Fibroblast of the aortic adventitia (primary cell): Measurements from ENCODE around the gene EXT2. TPM values are rescaled to one million over a fixed set of nuclear protein-coding genes. Genes with fewer than 3 reads are reported as not detected.

Experiments used
- DNase-seq: peaks from one replicate; pipeline ENCODE4 v3.0.0-alpha.2; 2010; ENCODE audit warnings: low read depth
- H3K4me3 ChIP-seq: 2 replicates; pipeline ENCODE4 v1.5.1; 2011; ENCODE audit warnings: low read depth, mild to moderate bottlenecking, control low read depth, low read length, moderate library complexity
- CTCF ChIP-seq: IDR thresholded peaks from 2 replicates; pipeline ENCODE4 v1.5.1; 2011; ENCODE audit warnings: mild to moderate bottlenecking, low read length, control low read depth, inconsistent platforms; ENCODE audit not compliant: insufficient read depth
- total RNA-seq: library from RNA; depleted of rRNA; stranded (reverse); fragments of >200 nt; gene quantifications from 2 replicates; pipeline ENCODE4 v1.2.3, GENCODE V29; 2012; ENCODE audit warnings: low replicate concordance

The EXT2 gene
- total RNA-seq, 1 donor: 100 TPM

GRCh38 chr11:44198146-44198724 is 102.8 kb downstream of the EXT2 start:
- no peak overlapping the region for H3K4me3 ChIP-seq
- no peak for TF ChIP-seq CTCF
- DNase-seq: no peak

GRCh38 chr11:44199298-44199697 is 103.8 kb downstream of the EXT2 start:
- no peak for TF ChIP-seq CTCF
- DNase-seq: no peak
- no peak overlapping the region for H3K4me3 ChIP-seq

- DNase-seq: no peak
- no peak overlapping the region for H3K4me3 ChIP-seq
- TF ChIP-seq CTCF: no peak
These were observed 104.3 kb downstream of the EXT2 start for GRCh38 chr11:44199816-44200215.

- no peak for DNase-seq
- H3K4me3 ChIP-seq: no peak overlapping the region
- no peak for TF ChIP-seq CTCF
These were observed 108.0 kb downstream of the EXT2 start for GRCh38 chr11:44203270-44204043.

- no peak for TF ChIP-seq CTCF
- DNase-seq: no peak
- no peak overlapping the region for H3K4me3 ChIP-seq
These were observed 109.9 kb downstream of the EXT2 start for GRCh38 chr11:44205352-44205751.

- no peak for TF ChIP-seq CTCF
- DNase-seq: no peak
- H3K4me3 ChIP-seq: no peak overlapping the region
These were observed 110.4 kb downstream of the EXT2 start for GRCh38 chr11:44205836-44206235.
